Loucy (cell line): Measurements from ENCODE around the gene PITPNB.

ENCODE experiments used
- CTCF ChIP-seq: fragments of 200-600 bp; sonication (generic); conservative IDR thresholded peaks from 2 replicates; pipeline ENCODE4 v1.5.1; 2014; ENCODE audit warnings: mild to moderate bottlenecking, antibody characterized with exemption, low read length
- EZH2phosphoT487 ChIP-seq: fragments of 200-600 bp; IDR thresholded peaks from 2 replicates; pipeline ENCODE4 v1.6.1; 2018; ENCODE audit warnings: antibody characterized with exemption, mild to moderate bottlenecking, moderate library complexity, borderline replicate concordance

- TF ChIP-seq CTCF (no peak), EZH2phosphoT487 (no peak)
These were observed 113.2 kb downstream of the PITPNB start for GRCh38 chr22:27805841-27806240.
